ENCODE measurements around the gene LGMN. TPM values are rescaled to one million over a fixed set of nuclear protein-coding genes. Genes with fewer than 3 reads are reported as not detected.

The LGMN gene
- total RNA-seq = 28.3 and 40.5 TPM in 2 replicates

GRCh38 chr14:92748259-92749016 is at the start of gene LGMN:
Gene LGMN (minus strand): TSS chr14:92748627. CDS start chr14:92732786, 15,841 bp downstream.

GRCh38 chr14:92793709-92794546 is 45.5 kb upstream of the LGMN start, which contains the start of gene GOLGA5:
Gene GOLGA5 (plus strand): TSS chr14:92794305. CDS start chr14:92797438, 3,133 bp downstream.

Other genes with a start within 250 kb of the LGMN start
- 0.96 and 3.2 TPM in 2 replicates for gene RIN3, start 234.8 kb downstream of the LGMN start, total RNA-seq
- 41.7 and 47.5 TPM in 2 replicates for gene GOLGA5, start 45.7 kb upstream of the LGMN start, total RNA-seq
- not detected in 2 replicates for gene CHGA, start 174.5 kb upstream of the LGMN start, total RNA-seq